HG02938 (cell line): ENCODE data around the gene GPAM.

Experiments used
- ATAC-seq: cut with Tn5 transposase; IDR thresholded peaks from one replicate; pipeline ENCODE4 v1.9.1; 2021; ENCODE audit warnings: mild to moderate bottlenecking, moderate library complexity; ENCODE audit not compliant: unreplicated experiment

GPAM gene

DNA sequence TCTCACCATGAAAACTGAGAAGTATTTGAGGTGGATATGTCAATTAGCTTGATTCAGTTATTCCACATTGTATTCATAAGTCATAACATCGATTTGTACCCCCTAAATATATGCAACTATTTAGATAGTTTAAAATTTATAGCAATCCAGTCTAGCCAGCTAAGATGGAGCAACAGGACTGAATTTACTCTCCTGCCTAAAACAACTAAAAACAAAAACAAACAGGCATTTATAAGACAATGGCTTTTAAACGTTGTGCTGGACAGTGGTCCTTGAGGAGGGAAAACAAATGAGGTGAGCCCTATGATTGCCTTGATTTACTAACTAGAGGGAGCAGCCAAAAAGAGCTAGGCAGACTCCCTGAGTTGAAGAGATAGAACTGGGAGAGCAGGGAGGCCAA, 814 bp upstream of the GPAM start:
- ATAC-seq: no peak

DNA sequence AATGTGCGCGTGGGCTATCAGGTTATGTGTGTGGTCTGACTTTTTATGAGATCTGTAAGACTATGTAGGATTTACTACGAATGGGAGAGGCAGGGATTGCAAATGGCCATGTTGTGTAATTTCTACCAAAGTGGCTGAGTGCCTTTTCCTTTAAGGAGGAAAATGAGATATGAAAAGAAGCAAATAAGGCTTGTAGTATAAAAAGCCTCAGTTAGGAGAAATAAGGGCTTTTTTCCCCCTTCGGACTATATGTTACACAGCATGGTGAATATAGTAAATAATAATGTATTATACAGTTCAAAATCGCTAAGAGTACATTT, 447 bp upstream of the GPAM start:
- no peak for ATAC-seq

DNA sequence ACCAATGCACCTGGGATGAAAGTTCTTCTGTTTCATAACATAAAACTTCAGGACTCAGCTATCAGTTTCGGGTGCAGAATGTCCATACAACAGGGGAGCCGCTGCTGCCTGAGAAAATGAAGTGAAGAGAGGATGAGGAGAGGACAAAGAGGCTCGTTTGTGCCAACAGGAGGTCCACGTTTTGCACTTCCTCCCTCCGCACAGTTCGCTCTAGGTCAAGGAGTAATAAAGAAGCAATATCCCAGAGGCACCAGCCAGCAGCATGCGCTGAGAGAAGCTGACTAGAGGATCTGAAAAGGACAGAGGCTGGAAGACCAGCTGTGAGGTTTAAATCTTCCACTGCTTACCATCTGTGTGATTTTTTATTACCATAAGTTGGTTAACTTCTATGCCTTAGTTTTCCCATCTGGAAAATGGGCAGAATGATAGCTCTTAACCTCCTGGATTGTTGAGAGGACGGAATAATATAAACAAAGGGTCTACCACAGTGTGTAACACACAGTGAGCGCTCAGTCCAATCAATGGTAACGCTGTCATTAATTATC, 709 bp downstream of the GPAM start:
- no peak for ATAC-seq

DNA sequence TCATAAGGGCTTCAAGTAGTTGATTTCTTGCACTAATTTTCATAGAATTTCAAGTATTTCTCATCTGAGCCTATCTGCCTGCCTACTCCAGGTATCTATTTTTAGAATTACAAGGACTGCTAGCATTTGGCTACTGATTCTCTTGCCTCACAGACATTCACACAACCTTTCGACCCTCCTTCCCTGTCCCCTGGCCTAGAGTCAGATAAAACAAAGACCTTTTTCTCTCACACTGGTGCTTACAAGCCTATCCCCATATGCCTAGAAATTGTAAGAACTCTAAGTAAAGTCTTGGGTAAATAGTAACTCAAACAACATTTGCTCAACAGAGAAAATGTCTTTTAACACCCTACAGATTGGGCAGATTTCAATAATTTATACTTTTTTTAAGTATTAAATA, 6.3 kb downstream of the GPAM start:
- no peak for ATAC-seq

DNA sequence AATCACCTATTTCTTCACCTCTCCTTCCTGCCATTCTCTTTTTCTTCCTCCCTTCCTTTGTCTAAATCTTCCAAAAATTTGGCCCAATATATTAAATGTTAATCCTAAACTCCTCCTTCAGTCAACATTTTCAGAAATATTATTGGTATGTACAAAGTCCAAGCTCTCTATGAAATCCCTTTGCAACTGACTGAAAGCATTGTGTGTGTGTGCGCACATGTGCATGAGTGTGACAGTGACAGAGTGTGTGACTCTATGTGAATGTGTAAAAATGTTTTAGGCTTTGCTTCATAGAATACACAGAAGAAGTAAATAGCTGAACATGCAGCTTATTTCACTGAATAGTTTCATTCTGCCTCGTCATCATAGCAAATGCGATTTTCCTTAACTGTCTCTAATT, 7.0 kb downstream of the GPAM start:
- ATAC-seq: no peak

DNA sequence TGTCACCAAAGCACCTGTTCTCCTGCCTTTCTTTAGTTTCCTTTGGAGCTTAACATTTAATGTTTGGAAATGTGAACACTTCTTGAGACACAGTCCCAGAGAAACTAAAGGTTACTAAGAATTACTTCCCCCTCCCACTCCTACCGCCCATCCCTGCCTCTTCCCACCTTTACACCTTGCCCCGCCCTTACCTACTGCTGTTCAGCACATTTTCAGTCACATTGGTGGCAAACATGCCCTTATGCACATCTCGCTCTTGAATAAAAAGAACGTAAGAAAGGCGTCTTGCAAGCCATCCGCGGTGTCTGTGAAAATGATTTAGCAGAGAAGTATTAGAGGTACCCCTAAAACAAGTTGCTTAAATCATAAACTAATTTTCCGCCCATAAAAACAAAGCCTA, 8.2 kb downstream of the GPAM start:
- ATAC-seq: no peak

DNA sequence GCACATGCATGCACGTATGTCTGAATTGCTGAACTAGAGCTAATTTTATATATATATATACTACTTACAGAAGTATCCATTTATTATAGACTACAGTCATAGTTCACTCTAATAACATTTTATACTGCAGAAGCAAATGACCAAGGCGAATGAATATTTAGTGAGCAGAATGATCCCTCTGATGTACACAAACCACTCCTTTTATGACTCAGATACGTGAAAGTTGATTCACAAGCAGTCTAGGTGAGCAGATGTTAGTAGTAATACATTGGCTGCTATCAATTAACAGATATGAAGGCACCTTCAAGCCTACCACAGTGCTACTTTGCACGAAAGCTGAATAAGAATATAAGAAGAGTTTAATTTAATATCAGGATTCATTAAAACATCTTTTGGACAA, 10.4 kb downstream of the GPAM start:
- ATAC-seq: no peak

DNA sequence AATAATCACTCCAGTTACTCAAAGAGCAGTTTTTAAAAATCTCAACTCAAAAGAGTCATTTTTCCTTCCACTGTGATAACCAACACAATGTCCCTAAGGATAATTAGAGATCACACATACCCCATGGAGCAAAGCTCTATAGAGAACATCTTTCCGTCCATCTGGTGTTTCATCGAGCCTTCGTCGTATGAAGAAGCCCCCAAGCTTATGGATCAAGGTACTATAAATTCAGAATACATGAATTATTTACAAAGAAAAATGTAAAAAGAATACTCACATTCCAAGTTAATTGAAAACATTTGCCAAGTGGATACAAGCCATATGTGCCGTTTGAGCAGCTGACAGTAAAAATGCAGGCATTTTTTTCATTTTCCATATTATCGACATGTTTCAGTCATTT, 14.8 kb downstream of the GPAM start:
- no peak for ATAC-seq

DNA sequence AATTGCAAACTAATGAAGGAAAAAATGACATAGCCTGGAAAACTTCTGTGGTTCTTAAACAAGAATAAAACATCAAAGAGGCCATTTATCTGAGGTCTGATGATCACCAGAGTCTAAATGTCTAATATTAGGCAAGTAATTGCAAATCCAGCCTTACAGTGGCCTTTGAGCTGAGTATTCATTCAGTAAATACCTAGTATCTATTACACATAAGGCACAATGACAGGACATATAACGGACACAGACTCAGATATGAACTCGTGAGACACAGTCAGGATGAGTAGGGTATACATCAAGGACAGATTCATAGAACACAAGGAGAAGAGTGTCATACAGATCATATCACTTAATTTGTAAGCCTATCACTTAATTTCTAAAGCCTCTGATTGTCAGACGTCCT, 16.8 kb downstream of the GPAM start:
- no peak for ATAC-seq

DNA sequence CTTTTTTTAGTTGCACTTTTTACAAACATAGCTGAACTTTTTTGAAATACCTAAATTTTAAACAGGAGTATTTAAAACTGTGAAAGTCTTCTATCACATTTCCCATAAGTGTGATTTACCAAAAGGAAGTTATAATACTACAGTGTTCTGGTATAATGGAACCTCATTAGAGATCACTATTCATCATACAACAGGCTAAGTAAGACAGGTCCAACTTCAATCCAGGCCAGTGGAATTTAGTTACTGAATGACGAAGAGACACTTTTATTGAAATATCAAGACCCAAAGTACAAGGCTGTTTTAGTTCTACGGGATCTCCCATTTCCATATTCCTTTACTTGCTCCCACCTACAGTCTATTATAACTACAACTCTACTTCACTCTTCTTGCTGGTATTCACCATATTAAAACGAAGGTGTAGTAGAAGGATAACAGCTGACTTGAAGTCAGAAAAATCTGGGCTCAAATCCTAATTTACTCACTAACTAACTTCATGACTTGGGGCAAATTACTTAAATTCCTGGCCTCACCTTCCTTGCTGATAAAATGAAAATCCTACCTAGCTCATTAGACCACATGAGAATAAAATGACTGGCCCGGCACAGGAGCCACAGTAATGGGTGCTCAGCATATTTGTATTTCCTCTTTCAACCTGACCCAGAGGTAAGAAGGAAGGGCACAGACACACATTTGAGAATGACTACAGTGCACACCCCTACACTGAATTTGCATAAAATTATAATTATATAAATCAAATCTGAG, 21.6 kb downstream of the GPAM start:
- ATAC-seq: no peak

DNA sequence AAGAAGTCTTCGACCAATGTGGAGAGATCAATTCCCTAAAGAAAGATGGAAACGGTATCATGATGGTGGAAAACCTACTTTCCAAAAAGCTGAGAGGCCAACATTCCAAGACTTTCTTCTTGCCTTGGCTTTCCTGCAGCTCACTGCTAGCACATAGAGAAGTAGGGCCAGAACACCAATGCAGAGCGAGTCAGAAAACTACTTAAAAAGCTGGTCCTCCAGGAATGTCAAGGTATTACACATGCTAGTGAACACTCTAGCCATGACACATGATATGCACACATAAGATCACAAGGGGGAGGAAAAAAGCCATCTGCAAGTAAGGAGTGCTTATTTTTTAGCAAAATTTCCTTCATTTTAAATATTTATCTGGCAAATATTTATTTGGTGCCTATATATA, 22.7 kb downstream of the GPAM start:
- no peak for ATAC-seq

DNA sequence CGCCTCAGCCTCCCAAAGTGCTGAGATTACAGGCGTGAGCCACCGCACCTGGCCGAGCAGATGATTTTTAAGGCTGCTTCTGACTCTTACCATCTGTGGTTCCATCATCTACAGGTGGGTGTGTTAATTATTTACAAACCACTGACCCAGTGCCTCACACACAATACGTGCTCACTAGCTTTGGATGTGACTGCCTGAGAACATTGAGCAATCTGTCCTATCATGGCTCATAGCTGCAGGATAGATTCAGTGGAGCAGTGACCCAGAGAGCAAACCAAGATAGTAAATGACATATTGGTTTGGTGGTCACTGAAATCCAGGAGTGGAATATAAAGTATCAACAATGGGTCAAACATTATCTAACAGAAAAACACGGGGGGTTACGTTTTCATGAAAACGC, 24.1 kb downstream of the GPAM start:
- ATAC-seq: no peak

DNA sequence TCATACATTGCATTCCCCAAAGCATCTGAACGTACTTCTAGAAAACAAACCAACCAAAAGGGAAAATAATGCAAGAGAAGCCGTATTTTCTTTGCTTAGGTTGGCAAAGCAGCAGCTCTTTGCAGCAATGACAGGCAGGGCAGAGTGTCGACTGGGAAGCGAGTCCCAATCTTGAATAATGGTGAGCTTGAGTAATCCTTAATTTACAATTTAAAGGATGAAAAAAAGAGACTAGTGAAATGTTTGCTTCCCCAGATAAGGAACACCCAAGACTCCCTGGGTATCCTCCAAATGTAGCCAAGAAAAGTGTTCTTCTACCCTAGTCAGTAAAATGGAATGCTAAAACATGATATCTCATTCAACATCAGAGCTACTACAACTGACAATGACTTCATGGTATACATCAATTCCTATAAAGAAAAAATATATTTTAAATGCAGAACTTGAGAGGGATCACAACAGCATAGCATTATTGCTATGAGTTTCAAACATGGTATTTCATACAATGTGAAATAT, 32.0 kb downstream of the GPAM start:
- no peak for ATAC-seq

DNA sequence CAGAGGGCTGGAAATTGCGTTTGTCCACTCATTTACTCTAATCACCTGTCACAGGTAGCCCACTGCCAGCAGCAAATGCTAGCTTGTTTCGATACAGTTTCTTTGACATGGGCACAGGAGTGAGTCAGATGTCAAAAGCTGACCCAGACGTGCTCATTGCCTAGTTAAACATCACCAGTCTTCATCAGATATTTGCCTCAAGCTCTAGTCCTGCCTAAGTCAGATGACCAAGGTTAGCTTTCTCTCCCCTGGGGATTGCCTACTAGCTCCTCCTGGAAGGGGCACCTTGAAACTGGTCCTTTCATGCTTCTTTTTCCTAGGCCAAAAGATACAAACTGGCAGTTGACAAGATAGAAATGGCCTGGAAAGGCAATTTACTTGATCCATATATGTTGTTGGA, 35.2 kb downstream of the GPAM start:
- ATAC-seq: no peak

DNA sequence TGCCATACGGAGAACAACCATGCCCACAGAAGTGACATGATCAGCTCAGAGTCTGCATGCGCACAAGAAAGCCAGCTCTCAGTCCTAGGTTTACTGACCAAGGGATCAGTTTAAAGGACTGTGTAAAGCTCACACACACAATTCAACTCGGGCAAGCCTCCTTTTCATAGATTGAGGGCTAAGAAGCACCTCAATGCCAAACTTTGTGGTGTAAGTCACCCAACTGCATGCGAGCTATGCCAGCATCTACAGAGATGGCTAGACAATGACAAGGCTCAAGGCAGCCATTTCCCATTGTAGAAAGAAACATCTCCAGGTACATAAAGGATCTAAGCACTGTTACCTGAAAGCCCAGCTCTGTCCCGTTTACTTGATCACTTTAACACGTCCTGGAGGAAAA, 36.8 kb downstream of the GPAM start:
- ATAC-seq: no peak

DNA sequence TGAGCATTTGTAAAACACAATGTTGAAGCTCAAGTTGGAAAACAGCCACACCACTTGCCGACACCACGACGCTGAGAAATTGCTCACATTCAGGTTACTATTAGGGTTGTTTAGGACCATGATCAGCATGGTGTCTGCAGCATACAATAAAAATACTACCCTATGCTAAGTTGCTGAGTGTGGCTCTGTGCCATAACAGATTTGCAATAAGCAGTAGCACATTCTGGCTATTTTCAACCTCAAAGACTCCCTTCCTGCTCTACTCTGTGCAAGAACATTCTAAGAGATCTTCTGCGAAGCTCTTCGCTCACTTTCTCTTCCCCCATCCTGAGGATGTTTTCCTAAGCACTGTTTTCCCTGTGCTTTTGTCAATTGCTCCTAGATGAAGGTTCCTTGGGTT, 38.3 kb downstream of the GPAM start:
- no peak for ATAC-seq

DNA sequence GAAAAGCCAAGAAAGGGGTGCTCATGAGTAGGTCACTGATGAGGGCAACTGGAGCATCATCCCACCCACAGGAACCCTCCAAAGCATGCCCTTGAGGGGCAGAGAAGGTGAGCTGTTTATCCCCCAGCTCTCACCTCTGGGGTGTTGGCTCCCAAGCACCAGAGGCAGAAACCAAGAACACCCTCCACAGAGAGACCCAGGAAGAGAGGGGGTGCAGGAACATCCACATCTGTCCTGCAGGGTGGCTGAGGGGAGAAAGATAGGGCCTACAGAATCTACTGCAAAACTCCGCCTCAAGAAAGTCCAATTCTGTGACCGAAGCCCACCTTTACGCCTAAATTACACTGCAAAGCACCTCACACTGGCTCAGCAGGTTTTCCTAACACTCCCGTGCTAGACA, 40.1 kb downstream of the GPAM start:
- no peak for ATAC-seq

DNA sequence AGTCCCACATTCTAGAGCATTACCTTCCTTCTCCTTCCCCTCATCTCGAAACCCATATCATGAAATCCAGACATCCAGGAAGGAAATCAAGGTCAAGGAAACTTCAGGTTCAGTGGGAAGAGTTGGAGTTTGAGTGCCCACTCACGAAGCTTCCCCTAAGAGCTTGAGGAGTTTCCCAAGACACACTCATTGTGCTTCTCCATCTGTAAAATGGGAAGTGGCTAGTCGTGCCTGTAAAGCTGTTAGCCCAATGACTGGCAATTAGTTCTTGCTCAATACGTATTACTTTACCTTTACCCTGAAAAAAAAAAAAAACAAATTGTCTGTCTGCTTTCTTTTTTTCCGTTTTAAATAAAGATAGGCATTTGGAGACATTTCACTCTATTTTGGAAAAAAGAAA, 42.3 kb downstream of the GPAM start:
- ATAC-seq: no peak

DNA sequence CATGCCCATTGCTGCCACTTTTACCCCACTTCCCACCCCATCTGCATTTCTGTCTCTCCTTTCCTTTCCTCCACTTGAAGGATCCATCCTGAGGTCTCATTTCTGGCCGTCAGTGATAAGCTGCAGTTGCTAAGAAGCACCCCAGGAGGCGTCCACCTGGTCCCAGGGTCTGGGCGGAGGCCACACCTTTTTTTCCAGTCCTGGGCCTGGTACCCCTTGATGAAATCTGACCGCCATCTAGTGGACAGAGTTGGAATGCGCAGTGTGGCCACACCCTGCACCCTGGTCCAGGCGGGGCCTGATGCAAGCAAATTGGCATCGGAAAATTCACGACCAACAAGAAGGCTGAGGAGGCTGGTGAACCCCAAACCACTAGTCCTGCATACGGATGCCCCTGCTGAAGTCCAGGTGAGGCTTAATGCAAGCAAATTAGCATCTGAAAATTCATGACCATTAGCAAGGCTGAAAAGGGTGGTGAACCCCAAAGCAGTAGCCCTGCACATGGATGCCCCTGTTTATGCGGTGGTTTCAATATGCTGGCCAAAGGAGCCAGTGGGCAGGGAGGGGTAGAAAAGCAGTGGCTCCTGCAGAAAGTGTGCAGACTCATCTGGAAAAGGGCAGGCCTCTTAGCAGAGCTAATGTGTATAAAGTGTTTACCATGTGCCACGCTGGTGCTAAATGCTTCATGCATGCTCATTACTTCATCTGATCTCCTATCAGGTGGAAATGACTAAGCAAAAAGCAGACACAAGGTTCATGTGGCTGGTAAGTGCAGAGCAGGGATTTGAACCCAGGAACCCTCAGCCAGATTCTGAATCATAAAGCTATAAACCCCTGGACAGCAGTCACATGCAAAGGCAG, 43.2 kb downstream of the GPAM start:
- peak; percentile 98 for ATAC-seq

DNA sequence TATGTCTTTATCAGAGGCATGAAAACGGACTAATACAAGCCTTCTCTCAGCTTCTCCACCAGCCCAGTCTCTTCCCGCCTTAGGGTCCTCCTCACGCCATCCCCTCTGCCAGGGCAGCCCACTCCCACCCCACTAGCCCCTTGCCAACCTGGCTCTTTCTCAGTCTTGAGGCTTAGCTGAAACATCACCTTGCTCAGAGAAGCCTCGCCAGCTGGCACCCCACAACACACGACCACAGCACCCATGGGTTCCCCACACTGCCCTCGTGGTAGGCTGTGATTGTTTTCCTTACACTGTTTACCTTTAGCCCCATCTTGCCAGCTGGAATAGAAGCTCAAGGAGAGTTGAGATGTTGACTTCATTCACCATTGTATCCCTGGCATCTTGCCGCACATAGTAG, 44.4 kb downstream of the GPAM start:
- no peak for ATAC-seq

DNA sequence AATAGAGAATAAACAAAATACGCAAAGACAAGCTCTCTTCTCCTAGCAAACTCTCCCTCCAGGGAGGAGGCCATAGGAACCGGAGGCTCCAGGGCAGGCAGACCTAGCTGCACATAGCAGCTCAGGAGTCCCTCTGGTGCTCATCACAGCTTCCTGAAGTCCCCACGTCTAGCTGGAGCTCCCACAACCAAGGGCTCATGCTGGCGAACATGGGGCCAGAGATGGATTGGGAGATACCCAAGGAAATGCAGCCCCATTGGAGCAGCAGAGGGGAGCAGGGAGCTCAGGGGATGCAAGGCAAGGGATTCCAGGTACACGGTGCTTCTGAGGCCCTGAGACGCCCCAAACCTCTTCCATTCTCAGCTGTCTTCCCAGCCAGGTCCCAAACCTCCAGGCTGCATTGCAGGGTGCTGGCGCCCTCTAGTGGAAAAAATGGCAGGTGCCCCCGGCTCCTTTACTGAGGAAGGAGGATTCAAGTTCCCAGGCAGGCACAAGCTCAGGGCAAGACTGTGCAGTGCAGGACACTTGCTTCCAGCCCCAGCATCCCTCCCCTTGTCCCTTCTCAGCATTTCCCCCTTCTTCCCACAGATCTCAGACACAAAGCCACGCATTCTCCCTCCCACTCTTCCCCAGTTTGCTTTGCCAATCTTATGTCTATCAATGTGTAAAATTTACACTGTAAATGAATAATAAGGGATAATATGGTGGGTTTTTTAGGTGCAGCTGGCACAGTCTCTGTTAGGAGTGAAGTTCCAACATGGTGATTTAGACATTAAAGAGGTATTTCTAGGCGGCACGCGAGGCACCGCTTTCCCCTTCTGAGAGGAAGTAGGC, 46.2 kb downstream of the GPAM start:
- peak; percentile 41 for ATAC-seq
